GM18508 (cell line): ENCODE measurements around the gene PPM1H.
A peak's percentile ranks its signal among the peaks of the same experiment; 100 is the strongest.

Source experiments
- ATAC-seq: cut with Tn5 transposase; IDR thresholded peaks from one replicate; pipeline ENCODE4 v1.9.1; 2021; ENCODE audit warnings: moderate number of reproducible peaks; ENCODE audit not compliant: insufficient read depth, unreplicated experiment

Gene PPM1H

DNA sequence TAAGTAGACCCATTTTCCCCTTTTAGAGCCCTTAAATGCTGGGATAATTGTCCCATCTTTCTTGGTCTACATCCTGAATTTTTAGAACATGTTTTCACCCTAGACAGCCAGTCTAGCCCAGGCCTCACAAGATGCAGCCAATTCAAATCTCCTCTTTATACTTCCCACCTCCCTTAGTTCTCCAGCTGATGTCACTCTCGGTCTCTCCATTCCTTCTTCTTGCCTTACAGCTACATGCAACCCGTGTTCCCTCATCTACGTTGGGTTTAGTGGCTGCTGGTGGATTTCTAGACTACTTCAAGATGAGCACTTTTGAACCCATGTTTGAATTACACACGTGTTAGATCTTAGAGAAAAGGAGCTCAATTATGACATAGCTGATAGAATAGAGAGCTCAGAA lies 132.0 kb downstream of the PPM1H start:
- no peak for ATAC-seq

DNA sequence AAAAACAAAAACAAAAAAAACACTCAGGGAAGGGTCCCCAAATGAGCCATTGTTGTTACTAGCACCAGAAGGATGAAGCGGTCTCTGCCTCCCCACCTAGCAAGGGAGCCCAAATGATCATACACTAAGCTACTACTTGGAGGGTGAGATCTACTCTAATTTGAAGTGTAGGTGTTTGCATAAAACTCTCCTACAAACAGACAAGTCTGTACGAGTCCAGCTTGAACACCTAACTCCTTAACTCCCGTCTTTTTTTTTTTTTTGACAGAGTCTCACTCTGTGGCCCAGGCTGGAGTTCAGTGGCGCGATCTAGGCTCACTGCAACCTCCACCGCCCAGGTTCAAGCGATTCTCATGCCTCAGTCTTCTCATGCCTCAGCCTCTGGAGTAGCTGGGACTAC lies 132.6 kb downstream of the PPM1H start:
- no peak for ATAC-seq

DNA sequence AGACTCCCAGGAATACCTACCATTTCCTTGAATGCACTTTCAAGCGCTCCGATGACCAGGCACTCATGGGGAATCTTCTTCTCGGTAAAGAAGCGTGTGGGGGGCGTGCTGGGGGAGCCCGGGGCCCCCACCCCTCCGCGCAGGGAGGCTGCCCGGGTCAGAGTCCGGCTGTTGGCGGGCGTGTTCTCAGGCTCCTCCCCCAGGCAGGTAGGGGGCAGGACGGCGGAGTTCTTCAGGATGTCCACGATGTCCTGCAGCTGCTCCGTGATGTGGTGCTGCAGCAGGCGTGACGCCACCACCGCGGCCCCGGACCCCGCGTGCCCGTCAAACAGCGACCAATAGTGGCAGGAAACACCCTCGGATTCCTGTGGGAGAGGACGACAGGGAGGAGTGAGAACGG lies 133.2 kb downstream of the PPM1H start:
- no peak for ATAC-seq

DNA sequence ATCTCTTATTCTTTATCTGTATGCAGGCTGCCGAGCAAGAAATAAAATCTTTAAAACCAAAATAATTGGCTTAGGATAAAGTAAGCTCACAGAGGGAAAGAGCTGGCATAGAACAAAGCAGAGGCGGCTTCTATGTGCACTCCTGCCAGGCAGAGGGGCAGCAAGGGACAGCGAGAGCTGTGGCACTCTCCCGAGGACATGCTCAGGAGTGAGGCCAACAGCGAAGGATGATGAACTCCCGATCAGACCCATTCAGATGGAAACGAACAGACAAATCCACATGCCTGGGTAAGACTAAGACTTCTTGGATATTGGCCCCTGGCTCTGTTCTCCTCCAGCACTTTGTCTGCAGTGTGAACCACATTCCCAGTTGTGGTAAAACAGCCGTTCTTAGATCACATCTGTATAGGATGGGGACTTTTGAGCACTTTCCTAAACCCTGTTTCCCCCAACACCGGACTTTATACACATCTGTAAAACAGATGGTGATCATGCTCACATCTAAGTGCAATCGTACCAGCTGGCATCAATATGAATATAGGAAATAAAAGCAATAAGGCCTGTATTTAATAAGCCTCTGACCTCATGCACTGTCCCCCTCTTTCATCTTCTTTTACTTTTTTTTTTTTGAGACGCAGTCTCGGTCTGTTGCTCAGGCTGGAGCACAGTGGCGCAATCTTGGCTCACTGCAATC lies 134.1 kb downstream of the PPM1H start:
- no peak for ATAC-seq

DNA sequence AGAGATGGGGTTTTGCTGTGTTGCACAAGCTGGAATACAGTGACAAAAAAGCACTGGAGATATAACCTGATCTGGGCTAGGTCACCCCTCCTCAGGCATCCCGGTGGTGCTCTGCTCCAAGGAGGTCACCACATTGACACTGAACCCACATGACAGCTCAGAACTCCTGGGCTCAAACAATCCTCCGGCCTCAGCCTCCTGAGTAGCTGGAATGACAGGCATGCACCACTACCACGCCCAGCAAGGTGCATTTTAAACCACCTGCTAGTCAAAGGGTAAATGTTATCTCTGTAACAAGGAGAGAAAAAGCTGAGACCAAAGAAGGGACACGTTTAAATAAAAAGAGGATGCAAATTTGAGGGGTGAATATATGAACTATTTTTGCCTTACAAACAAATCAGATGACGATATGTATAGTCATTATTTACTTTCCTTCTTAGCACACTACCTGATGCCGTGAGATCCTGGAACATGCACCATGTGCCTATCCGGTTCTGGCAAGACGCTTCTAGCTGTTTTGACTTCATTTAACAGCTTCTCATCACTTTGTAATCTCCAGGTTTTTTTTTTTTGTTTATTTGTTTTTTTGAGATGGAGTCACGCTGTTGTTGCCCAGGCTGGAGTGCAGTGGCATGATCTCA lies 135.1 kb downstream of the PPM1H start:
- no peak for ATAC-seq

DNA sequence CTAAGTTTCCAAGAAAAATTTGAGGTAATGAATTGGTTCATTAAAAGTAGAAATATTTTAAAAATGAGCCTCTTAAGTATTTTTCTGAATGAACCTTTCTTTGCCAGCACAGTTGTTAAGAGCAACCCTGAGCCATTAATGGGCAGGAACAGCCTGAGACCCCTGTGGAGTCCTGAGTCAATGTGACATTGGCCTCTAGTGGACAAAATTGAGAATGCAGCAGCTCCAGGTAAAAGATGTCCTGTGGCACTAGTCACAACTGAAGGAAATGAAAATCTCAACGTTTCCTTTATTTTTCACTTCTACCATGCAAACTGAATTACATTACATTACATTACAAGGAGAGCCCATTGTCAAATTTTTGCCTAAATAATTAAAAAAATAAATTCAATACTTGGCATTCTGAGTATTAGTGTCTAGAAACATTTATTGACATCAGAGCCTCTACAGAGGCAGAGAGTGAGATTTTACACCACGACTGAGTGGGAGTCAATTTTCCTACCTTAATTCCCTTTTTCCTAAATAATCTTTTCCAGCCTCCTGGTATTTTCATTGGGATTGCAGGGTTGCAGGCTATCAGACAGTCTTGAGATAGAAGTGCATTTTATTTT lies 135.7 kb downstream of the PPM1H start:
- peak; percentile 76 for ATAC-seq

DNA sequence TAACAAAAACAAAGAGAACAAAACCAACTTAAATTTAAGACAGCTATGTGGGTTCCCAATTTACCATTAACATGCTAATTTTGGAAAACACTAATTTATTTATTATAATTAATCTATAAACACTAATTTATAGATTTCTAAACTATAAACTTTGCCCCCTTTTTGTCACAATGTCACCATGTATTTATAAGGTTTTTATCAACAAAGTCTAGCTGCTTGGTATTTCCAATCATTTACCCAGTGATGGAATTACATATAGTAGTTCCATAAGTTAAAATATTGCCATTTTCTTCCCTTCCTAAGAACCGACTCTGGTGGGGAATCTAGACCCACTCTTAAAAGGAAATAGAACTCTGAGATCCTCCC lies 140.7 kb downstream of the PPM1H start:
- ATAC-seq, result no peak

DNA sequence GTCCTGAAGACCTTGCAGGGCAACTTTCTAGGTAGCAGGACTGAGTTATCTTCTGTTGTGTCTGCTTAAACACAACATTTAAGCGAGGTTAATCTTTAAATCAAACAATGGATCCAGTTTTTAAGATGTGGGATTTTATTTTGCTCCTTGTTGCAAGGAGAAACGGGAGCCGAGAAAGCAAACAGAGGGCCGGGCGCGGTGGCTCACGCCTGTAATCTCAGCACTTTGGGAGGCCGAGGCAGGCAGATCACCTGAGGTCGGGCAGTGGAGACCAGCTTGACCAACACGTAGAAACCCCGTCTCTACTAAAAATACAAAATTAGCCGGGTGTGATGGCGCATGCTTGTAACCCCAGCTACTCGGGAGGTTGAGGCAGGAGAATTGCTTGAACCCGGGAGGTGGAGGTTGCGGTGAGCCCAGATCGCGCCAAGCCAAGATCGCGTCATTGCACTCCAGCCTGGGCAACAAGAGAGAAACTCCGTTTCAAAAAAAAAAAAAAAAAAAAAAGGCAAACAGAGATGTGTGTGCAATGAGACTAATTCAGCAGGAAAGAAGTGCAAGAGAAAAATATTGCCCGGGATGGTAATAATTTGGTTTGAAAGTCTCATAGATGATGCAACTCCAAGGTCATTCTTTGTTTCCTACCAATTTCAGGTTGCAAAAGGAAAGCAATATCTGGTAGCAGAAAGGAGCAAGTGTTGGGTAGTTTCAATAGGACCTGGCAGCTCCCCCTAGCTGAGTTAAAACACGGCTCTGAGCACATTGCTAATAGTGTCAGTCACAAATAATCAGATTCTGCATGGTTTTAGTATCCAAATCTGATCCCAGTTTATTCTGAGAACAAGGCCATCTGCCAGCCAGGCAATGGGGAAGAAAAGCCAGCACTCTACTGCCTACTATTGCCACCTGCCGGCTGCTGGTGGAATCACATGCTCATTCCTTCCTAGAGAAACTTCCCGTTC lies 141.4 kb downstream of the PPM1H start:
- no peak for ATAC-seq

DNA sequence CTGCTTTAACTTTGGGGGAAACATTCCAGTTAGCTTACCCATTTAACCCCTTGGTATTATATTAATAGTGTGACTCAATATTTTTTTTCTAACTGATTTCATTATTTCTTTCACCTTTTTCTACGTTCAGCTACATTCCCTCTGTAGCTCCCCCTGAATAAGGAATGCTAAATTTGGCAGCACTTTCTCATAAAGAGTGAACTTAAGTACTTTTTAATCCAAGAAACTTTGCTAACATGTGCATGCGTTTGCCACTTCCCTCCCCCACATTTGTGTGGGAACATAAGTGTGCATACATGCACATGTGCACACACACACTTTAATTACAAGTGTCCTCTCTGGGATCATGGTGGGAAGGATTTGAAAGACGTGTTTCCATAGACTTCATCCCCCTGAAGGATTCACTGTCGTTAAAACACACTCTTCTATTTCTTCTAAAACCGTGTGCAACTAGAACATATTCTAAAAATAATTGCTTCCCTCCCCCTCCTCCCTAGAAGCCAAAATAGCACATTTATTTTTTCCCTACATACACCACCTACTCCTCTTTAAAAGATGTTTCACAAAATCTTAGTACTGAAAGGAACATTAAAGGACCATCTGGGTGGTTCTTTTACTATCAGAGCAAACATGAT lies 142.6 kb downstream of the PPM1H start:
- no peak for ATAC-seq

DNA sequence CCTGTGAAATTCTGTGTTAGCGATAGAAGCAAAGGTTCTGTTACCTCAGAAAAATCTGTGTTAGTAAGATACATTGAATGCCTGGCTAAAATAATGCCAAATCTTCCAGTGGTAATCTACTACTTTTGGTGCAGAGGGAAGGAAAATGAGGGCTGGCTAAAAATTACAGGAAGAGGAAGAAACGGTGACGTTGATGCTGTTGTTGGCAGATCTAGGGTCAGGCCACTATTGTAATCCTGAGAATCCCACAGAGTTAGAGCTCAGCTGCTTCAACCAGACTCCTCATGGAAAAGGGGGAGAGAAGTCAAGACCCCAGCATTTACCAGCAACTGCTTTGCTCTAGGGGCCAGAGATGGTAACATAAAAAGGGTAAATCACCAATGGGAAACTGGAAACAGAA lies 145.1 kb downstream of the PPM1H start:
- no peak for ATAC-seq

DNA sequence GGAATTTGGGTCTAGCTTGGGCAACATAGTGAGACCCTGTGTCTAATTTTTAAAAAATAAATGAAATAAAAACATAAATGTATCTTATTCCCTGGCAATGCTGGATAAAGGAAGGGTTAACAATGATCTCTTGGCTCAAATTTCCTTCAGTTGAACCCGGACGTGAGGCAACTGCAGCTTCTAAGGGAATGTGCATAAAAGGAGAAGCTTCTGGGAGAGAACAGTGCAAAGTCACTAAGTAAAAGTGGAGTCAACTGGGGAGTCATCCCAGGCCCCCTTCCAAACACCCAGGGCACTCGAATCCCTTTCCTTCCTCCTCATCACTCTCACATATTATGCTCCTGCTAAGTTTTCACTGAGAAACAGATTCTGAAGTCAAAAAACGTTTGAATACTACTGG lies 147.3 kb downstream of the PPM1H start:
- ATAC-seq, result no peak

DNA sequence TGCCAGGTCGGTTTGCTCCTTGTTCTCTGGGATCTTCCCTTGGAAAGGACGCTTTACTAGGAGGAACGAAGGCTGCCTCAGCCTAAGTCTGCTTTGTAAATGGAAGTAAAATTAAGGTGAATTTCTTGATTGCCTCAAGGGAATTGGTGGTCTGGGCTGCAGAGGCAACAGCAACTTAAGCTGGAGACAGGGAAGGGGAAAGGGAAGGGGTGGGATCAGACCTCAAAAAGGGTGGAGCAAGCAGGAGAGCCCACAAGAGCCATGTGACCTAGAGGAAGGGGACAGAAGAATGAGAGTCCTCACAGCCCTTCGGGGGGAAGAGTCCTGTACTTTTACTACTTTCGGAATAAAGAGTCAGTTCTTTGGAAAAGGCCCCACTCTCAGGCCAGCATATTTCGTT lies 147.9 kb downstream of the PPM1H start:
- ATAC-seq, result no peak

DNA sequence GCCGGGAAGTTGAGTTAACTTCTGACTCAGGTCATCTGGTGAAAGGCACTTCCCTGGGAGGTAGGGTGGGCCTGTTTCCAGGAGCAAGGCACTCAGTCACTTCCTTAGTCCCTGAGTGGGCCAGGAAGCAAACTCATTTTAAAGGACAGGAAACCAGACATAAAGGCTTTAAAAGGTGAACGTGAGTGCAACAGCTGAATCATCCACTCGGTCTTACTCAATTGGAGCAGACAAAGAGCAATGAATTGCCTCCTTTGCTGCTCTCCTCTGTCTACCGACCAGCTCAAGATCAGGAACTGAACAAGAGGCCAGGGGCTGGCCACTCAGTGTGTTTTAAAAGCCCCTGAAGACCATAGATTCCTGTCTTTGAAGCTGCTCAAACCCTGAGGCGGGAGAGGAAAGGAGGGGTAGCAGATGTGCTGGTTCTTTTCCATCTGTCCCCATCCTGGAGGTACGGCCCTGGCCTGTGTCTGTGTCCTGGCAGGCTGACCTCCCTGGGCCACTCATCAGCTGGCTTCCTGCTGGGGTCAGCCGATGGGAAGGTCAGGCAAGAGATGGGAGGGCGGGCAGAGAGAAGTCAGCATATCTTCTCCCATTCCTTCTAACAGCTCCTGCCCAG lies 148.9 kb downstream of the PPM1H start:
- no peak for ATAC-seq

DNA sequence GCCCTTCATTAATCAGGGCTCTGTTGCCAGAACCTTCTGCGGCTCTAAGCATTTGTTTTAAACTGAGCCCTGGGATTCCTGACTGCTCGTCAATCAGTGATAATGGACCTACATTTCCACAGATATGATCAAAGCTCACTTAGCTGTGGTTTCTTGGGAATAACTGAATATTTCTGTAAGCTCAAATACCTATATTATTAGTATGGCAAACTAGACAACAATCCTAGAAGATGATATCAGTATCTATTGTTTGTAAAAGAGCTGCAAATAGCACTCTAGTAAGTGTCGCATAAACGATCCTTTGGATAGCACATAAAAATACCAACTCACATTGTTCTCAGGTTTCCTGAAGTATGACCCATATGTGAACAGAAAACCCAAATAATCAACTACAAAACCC lies 150.4 kb downstream of the PPM1H start:
- no peak for ATAC-seq

DNA sequence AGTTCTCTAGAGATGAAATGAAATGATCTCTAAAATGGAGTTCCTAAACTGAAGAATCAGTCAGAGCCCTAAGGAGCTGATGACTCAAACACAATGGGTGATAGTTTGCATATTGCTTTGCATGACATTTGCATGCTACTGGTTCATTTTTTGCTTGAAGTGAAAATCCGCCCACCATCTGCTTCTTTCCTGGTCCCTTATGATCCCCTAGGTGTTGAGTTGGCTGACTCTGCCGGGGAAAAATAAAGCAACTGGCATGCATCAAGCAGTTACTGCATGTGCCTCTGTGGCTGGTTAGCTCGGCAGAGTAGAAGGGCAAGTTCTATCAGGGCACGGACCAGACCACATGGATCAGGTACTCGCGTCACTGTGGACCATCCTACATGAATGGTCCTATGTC lies 151.1 kb downstream of the PPM1H start:
- ATAC-seq, result no peak

DNA sequence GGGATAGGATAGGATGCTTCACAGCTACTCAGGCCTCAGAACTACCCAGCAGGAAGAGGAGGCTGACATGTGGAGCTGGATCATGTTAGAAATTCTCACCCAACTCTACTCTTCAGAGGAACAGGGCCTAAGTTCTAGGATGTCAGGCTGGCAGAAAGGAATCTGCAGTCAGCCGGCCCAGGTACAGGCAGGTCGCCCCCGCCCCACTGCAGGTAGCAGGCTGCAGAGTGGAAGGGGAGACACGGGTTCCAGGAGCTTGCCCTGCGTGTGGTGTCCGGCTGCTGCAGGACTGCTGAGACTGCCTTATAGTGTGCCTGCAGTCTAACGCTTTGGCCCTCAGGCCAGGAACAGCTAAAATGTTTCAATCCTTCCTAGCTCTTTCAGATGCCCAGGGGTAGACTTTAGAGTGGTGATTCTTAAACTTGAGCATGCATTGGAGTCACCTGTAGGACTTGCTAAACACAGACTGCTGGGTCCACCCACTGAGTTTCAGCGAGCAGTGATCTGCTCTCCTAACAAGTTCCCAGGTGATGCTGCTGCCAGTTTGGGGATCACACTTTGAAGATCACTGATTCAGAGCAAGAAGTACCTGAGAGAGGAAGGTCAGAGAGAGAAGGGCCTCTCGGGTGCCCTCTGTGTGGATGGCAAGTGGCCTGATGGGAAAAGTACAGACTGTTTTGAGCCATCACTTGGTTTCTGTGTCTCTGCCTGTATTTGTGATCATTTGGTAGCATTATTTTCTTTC lies 153.6 kb downstream of the PPM1H start:
- no peak for ATAC-seq

DNA sequence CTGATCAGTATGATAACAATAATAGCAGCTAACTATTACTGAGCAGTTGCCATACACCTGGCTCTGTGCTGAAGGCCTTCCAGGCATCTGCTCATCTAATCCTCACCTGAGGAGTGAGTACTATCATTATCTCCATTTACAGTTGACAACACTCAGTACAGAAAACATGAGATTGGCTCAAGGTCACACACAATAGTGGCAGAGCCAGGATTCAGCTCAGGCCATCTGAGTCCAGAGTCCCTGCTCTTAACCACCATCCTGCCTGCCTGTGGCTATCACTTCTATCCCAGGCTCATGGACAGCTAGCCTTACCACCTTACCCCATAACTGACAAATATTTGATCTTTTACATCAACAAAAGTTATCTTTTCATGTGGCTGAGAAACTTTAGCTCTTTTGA lies 155.5 kb downstream of the PPM1H start:
- no peak for ATAC-seq

DNA sequence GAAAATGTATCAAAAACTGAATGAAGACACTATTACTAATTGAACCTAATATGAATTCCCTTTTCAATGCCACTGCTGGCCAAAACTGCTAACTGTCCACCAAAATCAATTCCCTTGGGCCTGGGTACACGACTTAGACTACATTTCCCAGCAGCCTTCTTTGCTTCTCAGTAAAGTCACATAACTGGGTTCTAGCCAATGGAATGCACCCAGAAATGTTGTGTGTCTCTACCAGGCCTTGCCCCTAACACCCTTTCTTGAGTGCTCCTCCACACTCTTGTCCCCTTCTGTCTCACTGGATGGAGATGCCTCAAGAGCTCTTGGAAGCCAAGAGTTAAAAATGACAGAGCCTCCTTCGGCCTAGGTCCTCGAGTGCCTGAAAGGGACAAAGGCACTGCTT lies 156.8 kb downstream of the PPM1H start:
- ATAC-seq, result no peak

DNA sequence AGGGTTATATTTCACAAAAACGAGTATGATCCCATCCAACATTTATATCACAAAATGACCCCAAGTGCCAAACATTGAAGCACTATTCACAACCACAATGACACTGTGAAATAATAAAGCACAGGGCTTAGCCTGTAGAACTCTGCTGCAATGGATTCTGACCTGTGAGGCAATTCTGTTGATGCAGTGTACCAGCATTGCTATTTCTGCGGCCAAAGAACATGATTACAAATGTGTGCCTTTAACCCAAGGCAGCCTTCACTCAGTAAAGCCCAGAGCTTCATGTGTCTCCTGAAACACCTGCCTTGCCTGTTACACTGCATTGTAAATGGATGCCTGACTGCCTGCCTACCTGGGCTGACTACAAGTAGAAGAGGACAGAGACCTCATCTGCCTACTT lies 158.0 kb downstream of the PPM1H start:
- no peak for ATAC-seq
